Omental fat pad (tissue), 4 donors: ENCODE results near the gene GALNTL6. TPM values are rescaled to one million over a fixed set of nuclear protein-coding genes. Genes with fewer than 3 reads are reported as not detected.

Source experiments
- ATAC-seq: fragments of 150-250 bp; one replicate; pipeline ENCODE4 v1.9.1; 2016; ENCODE audit warnings: mild to moderate bottlenecking, moderate library complexity; ENCODE audit not compliant: low FRiP score
- DNase-seq: peaks from one replicate; pipeline ENCODE4 v3.0.0-alpha.2; 2019; ENCODE audit warnings: low spot score
- total RNA-seq, 4 donors: library from RNA; depleted of rRNA; stranded (reverse); fragments of >200 nt; gene quantifications; one replicate each; pipeline ENCODE4 v1.1.0, GENCODE V29; 2016
- TF ChIP-seq, protein P1 (sequence below), 3 donors: fragments of 450-650 bp; IDR thresholded peaks; one replicate each; pipeline ENCODE4 v1.5.1; 2016 to 2017; ENCODE audit warnings: antibody characterized with exemption in 3 of 3, mild to moderate bottlenecking in 3 of 3, moderate library complexity in 2 of 3

Gene GALNTL6
- total RNA-seq, 4 donors from 2014 or later: not detected

DNA sequence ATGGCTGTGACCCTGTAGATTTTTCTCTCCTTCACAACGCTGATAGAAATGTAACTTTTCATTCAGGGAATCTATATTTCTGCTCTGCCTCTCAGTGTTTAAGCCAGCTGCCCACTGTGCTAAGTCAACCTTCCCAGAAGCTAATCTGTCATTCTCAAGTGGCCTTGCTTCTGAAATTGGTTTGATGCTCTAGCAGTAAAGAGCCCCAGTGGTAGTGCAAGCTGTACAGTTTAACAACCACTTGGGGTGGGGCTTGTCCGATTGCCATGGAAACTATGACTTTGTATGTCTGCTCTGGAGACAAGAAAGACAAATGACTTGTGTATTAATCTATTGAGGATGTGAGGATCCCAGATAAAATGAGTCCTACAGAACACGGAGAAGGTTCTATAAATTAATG is 734.5 kb downstream of the GALNTL6 start:
- DNase-seq (no peak), ATAC-seq (no peak)
- TF ChIP-seq, protein P1, sequence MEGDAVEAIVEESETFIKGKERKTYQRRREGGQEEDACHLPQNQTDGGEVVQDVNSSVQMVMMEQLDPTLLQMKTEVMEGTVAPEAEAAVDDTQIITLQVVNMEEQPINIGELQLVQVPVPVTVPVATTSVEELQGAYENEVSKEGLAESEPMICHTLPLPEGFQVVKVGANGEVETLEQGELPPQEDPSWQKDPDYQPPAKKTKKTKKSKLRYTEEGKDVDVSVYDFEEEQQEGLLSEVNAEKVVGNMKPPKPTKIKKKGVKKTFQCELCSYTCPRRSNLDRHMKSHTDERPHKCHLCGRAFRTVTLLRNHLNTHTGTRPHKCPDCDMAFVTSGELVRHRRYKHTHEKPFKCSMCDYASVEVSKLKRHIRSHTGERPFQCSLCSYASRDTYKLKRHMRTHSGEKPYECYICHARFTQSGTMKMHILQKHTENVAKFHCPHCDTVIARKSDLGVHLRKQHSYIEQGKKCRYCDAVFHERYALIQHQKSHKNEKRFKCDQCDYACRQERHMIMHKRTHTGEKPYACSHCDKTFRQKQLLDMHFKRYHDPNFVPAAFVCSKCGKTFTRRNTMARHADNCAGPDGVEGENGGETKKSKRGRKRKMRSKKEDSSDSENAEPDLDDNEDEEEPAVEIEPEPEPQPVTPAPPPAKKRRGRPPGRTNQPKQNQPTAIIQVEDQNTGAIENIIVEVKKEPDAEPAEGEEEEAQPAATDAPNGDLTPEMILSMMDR (IDR thresholded peaks at IDR 0.05): no peak

DNA sequence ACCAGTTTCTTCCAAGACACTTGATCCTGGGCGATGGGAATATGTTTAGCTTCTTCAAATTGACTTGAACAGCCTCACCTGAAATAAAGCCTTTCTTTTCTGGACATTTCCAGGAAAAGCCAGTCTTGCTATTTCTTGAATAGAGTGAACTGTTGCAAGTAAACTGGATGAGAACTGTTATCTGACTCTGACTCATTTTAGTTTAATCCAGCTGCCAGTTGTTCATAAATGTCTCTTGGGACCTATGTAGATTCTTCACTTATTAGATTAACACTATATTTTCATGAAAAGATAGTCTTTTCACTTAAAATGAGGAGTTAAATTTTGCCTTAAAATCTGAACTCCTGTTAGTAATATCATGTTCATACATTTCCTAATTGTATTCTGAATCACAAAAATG is 740.0 kb downstream of the GALNTL6 start:
- no peak for ATAC-seq
- TF ChIP-seq, protein P1 (IDR thresholded peaks at IDR 0.05): no peak
- DNase-seq: no peak

DNA sequence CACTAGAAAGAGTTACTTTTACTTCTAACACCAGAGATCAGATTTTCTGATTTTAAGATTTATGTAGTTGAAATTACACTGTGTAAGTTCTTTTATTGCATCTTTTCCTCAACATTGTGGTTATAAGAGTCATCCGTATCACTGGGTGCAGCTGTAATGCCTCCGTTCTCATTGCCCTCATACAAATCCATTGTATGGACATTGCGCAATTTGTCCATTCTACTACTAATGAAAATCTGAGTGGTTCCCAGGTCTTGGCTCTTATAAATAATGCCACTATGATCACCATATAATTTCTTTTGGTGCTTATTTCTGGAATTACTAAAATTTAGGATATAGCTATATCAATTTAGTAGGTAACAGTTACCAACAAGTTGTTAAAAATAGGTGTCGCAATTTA is 741.4 kb downstream of the GALNTL6 start:
- ATAC-seq (no peak), DNase-seq (no peak)
- TF ChIP-seq, protein P1 (IDR thresholded peaks at IDR 0.05): no peak

DNA sequence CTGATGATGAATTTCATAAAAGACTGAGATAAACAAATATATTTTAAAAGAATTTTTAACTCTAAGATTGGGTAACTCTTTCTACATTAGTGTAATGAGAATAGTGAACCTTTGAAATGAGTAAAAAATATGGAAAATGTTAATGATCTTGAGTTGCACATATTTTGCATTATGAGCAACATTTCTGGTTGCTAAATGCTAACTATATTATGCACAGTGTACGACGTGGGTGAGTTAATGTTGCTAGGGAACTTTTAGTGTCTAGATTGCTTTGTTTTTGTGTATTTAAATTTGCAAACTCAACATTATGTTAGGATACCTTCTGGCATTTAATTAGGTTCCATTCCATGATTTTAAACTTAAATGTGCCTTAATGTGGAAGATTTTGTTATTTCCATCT is 742.5 kb downstream of the GALNTL6 start:
- no peak for ATAC-seq
- DNase-seq: no peak
- TF ChIP-seq, protein P1 (IDR thresholded peaks at IDR 0.05): no peak

DNA sequence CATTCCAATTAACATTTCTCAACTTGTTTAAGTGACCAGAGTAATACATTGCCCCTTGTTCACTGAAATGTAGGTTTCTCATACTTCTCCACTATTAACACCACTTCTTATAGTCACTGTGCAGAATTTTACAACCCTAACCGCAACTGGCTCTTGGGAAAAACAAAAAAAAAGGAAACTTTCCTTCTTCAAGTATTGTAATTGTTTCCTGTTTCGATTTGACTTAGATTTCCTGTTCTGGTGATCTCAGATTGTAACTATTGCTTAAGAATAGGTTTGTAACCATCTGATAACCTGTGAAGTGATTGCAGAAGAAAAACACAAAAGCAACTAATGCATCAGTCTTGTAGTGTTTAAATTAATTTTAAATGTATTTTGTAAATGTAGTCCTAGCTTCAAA is 760.7 kb downstream of the GALNTL6 start:
- ATAC-seq: no peak

DNA sequence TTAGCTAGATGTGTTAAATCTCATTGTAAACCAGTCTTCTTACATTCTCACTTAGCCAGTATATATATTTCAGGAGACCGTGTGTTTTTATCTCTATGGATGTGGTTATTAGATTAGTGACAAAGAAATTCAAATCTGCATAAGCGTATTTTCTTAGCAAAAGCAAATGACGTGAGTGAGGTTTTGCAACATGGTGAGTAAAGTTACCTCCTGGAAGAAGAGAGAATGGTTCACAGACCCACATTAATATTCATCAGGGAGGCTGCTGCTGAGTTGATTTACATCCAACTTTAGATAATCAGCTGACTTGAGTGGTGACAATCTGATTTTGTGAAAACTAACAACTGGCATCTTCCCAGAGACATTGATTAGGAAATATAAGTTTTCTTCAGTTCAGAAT is 765.5 kb downstream of the GALNTL6 start:
- ATAC-seq: no peak

More for the DNA sequence above, 760.7 kb downstream of the GALNTL6 start:
- TF ChIP-seq, protein P1 (IDR thresholded peaks at IDR 0.05): no peak
- DNase-seq: no peak

DNA sequence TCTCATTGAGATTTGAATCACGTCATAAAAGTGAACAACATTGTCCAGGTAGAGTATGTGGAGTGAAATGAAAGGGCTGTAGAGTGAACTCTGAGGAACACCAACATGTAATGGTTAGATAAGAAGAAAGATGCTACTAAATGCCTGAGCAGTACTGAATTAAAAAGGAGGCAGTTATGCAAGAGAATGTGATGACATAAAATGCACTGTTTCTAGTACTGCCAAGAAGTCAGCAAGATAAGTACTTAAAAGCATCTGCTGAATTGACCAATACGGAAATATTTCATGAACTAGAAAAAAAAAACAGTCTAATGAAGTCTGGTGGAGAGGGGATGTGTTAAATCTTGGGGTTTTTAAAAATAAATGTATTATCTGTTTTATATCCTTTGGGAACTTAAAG is 771.6 kb downstream of the GALNTL6 start:
- DNase-seq (no peak), ATAC-seq (peak; percentile 42)
- TF ChIP-seq, protein P1 (IDR thresholded peaks at IDR 0.05): no peak

More for the DNA sequence above, 765.5 kb downstream of the GALNTL6 start:
- no peak for DNase-seq
- TF ChIP-seq, protein P1 (IDR thresholded peaks at IDR 0.05): no peak
